ENCODE measurements around the gene COQ4.

Gene COQ4

DNA sequence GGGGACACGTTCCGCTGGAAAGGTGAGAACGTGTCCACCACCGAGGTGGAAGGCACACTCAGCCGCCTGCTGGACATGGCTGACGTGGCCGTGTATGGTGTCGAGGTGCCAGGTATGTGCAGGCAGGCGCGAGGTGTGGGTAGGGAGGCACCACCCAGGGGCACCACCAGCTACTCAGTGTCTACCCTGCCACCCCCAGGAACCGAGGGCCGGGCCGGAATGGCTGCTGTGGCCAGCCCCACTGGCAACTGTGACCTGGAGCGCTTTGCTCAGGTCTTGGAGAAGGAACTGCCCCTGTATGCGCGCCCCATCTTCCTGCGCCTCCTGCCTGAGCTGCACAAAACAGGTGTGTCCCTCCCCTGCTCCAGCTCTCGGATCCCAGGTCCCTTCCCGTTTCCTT is 32.8 kb downstream of the COQ4 start:
- Histone ChIP-seq H3K9me3 (ENCODE audit: severe bottlenecking) (no peaks in the 10 kb centered on the region), H3K36me3 (peaks cover 53% of the 10 kb centered on the region), H3K27me3 (ENCODE audit: insufficient read depth, low read depth, severe bottlenecking) (no peaks in the 10 kb centered on the region), H3K27ac (no peak overlapping the region), H3K4me3 (ENCODE audit: low read depth, low read length) (no peak overlapping the region)
- no peak for DNase-seq
- TF ChIP-seq, protein P1, sequence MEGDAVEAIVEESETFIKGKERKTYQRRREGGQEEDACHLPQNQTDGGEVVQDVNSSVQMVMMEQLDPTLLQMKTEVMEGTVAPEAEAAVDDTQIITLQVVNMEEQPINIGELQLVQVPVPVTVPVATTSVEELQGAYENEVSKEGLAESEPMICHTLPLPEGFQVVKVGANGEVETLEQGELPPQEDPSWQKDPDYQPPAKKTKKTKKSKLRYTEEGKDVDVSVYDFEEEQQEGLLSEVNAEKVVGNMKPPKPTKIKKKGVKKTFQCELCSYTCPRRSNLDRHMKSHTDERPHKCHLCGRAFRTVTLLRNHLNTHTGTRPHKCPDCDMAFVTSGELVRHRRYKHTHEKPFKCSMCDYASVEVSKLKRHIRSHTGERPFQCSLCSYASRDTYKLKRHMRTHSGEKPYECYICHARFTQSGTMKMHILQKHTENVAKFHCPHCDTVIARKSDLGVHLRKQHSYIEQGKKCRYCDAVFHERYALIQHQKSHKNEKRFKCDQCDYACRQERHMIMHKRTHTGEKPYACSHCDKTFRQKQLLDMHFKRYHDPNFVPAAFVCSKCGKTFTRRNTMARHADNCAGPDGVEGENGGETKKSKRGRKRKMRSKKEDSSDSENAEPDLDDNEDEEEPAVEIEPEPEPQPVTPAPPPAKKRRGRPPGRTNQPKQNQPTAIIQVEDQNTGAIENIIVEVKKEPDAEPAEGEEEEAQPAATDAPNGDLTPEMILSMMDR (IDR thresholded peaks at IDR 0.05; ENCODE audit: low read depth, low read length): no peak

DNA sequence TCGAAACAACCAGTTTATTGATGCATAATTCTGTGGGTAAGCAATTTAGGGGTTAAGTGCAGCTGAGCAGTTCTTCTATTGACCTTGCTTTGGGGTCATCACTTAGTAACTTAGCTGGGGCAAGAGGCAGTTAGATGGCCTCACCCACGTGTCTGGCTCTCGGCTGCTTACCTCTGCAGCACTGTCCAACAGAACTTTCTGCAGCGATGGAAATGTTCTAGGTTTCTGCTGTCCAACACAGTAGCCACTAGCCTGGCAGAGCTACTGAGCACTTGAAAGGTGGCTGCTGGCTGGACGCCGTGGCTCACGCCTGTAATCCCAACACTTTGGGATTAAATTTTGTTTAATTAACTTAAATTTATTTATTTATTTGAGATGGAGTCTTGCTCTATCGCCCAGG is 35.5 kb downstream of the COQ4 start:
- Histone ChIP-seq H3K9me3 (ENCODE audit: severe bottlenecking) (no peaks in the 10 kb centered on the region), H3K36me3 (peaks cover 39% of the 10 kb centered on the region), H3K27me3 (ENCODE audit: insufficient read depth, low read depth, severe bottlenecking) (no peaks in the 10 kb centered on the region), H3K27ac (no peak overlapping the region), H3K4me3 (ENCODE audit: low read depth, low read length) (no peak overlapping the region)
- no peak for DNase-seq
- TF ChIP-seq, protein P1 (IDR thresholded peaks at IDR 0.05; ENCODE audit: low read depth, low read length): no peak

DNA sequence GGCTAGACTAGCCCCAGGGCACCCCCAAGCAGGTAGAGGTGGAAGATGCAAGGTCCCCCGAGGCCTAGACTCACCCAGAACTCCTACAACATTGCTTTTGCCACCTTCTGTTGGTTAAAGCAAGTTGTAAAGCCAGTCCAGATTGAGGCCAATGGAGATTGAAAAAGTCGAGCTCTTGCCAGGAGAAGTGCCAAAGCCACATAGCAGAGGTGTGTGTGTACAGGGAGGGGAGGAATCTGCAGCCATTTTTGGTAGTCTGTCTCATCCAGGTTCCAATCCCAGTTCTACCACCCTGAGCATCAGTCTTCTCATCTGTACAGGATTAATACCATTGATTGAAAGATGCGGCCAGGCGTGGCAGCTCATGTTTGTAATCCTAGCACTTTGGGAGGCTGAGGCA is 36.2 kb downstream of the COQ4 start:
- Histone ChIP-seq H3K27me3 (ENCODE audit: insufficient read depth, low read depth, severe bottlenecking) (no peaks in the 10 kb centered on the region), H3K4me3 (ENCODE audit: low read depth, low read length) (no peak overlapping the region), H3K36me3 (peaks cover 36% of the 10 kb centered on the region), H3K9me3 (ENCODE audit: severe bottlenecking) (peaks cover 2% of the 10 kb centered on the region), H3K27ac (no peak overlapping the region; the same call in 1 of the 2 replicates)
- TF ChIP-seq, protein P1 (IDR thresholded peaks at IDR 0.05; ENCODE audit: low read depth, low read length): no peak
- no peak for DNase-seq

DNA sequence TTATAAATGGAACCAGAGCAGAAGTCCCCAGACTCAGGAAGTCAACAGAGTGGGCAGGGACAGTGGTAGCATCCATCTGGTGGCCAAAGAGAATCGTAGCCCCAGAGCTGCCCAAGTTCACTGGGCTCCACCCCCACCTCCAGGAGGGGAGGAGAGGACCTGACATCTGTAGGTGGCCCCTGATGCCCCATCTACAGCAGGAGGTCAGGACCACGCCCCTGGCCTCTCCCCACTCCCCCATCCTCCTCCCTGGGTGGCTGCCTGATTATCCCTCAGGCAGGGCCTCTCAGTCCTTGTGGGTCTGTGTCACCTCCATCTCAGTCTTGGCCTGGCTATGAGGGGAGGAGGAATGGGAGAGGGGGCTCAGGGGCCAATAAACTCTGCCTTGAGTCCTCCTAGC is 38.2 kb downstream of the COQ4 start:
- DNase-seq: peak; percentile 57
- TF ChIP-seq, protein P1 (IDR thresholded peaks at IDR 0.05; ENCODE audit: low read depth, low read length): no peak
- H3K9me3 ChIP-seq (ENCODE audit: severe bottlenecking): peaks cover 2% of the 10 kb centered on the region
- H3K27me3 ChIP-seq (ENCODE audit: insufficient read depth, low read depth, severe bottlenecking): no peaks in the 10 kb centered on the region
- no peak overlapping the region; the same call in 1 of the 2 replicates for H3K27ac ChIP-seq
- H3K36me3 ChIP-seq: peaks cover 21% of the 10 kb centered on the region
- no peak overlapping the region for H3K4me3 ChIP-seq (ENCODE audit: low read depth, low read length)

DNA sequence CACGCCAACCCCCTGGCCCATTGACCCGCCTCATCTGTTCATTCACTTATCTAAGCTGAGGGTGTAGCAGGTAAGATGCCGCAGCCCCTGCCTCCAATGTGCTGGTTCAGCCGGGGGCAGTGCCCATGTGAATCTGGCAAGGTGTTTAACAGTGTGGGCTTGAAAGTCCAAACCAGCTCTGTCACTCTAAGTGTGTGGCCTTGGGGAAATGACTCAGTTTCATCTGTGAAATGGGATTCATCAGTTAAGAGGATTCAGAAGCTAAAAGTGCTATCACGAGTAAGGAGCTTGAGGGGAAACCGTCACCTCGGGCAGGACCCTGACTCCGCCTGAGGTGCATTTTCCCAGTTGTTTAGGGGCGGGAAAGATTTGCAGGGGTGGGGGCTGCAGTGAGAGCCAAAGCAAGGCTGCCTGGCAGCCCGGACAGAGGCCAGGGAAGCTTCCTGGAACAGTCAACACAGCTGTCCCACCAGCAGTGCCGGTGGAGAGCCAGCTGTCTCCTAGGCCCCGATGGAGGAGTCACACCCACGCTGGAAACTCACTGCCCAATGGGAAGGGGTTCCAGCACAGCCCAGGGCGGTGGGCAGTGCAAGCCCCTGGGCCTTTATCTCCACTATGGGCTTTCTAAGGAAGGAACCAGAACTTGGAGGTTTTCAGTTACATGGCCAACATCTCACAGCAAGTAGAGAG is 38.8 kb downstream of the COQ4 start:
- TF ChIP-seq, protein P1 (IDR thresholded peaks at IDR 0.05; ENCODE audit: low read depth, low read length): no peak
- Histone ChIP-seq H3K27ac (peak overlapping the region; percentile 20; the same call in 1 of the 2 replicates), H3K36me3 (peaks cover 15% of the 10 kb centered on the region), H3K27me3 (ENCODE audit: insufficient read depth, low read depth, severe bottlenecking) (no peaks in the 10 kb centered on the region), H3K4me3 (ENCODE audit: low read depth, low read length) (no peak overlapping the region), H3K9me3 (ENCODE audit: severe bottlenecking) (peaks cover 2% of the 10 kb centered on the region)
- no peak for DNase-seq

Measured in WERI-Rb-1 (cell line).